ENCODE results near the gene CYP4B1. TPM values are rescaled to one million over a fixed set of nuclear protein-coding genes. Genes with fewer than 3 reads are reported as not detected.

CYP4B1 gene
- total RNA-seq, 2 experiments from 2014 or later, result not detected

DNA sequence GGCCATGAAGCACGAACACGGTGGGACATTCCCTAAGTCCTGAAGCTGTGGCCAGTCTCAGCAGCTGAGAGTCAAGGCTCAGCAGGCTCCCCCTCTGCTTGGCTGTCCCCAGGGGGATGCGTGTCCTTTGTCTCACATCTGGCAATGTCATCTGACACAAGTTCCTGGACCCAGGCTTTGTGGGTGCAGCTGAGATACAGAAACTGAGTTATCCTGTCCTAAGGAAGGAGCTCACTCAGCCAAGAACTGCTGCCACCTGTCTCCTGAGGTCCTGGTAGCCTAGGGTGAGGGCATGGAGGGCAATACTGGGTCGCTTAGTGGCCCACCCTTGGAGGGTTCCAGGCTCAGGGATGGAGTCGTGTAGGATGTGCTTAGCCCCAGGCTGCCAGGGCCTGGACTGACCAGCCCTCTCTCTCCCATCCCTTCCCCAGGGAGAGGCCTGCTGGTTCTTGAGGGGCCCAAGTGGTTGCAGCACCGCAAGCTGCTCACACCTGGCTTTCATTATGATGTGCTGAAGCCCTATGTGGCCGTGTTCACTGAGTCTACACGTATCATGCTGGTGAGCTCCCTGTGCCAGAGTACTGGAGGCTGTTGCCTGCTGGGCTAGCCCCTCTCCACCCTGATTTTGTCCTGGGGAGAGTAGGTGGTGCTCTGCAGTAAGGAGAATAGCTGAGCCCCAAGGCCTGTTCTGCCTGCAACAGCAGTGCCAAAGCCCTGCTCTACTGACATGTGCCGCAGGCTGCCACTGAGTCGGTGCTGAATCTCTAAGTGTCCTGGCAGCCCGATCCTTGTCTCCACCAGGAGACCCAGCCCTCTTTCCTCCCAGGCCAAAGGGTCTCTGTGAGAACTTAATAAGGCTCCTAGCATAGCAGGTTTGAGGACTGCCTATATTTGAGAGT is 13.5 kb downstream of the CYP4B1 start:
- TF ChIP-seq, protein P1, sequence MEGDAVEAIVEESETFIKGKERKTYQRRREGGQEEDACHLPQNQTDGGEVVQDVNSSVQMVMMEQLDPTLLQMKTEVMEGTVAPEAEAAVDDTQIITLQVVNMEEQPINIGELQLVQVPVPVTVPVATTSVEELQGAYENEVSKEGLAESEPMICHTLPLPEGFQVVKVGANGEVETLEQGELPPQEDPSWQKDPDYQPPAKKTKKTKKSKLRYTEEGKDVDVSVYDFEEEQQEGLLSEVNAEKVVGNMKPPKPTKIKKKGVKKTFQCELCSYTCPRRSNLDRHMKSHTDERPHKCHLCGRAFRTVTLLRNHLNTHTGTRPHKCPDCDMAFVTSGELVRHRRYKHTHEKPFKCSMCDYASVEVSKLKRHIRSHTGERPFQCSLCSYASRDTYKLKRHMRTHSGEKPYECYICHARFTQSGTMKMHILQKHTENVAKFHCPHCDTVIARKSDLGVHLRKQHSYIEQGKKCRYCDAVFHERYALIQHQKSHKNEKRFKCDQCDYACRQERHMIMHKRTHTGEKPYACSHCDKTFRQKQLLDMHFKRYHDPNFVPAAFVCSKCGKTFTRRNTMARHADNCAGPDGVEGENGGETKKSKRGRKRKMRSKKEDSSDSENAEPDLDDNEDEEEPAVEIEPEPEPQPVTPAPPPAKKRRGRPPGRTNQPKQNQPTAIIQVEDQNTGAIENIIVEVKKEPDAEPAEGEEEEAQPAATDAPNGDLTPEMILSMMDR (conservative IDR thresholded peaks at IDR 0.05; ENCODE audit: low read length), result no peak
- TF ChIP-seq EZH2phosphoT487 (IDR thresholded peaks at IDR 0.05; ENCODE audit: borderline replicate concordance, low read depth, low read length), result no peak
- Histone ChIP-seq H3K9me2 (ENCODE audit: insufficient read depth, low read length) (no peaks in the 10 kb centered on the region), H4K20me1 (ENCODE audit: insufficient read depth, low read length) (no peaks in the 10 kb centered on the region), H3K4me2 (ENCODE audit: low read length) (no peak overlapping the region), H3K4me3 (ENCODE audit: low read depth, low read length, poor library complexity, severe bottlenecking) (no peak overlapping the region), H3K4me1 (ENCODE audit: insufficient read depth, low read length, poor library complexity, severe bottlenecking) (no peaks in the 10 kb centered on the region), H2AFZ (ENCODE audit: low read length) (no peak overlapping the region), H3K9me3 (ENCODE audit: low read length) (no peaks in the 10 kb centered on the region), H3K27ac (ENCODE audit: low read depth, low read length, poor library complexity, severe bottlenecking) (no peak overlapping the region), H3K79me2 (ENCODE audit: insufficient read depth, low read depth, low read length) (no peaks in the 10 kb centered on the region), H3K36me3 (ENCODE audit: insufficient read depth, low read length) (no peaks in the 10 kb centered on the region)
- no TSS peak for BruUV-seq (replicated peaks)
- no peak for DNase-seq (ENCODE audit: low spot score)
- CTCF ChIA-PET (ENCODE audit: unreplicated experiment), result no interaction called here
- POLR2A ChIA-PET, result no interaction called here
- intact Hi-C loops (cut with micrococcal nuclease; ENCODE audit: unreplicated experiment), result no loop called here

DNA sequence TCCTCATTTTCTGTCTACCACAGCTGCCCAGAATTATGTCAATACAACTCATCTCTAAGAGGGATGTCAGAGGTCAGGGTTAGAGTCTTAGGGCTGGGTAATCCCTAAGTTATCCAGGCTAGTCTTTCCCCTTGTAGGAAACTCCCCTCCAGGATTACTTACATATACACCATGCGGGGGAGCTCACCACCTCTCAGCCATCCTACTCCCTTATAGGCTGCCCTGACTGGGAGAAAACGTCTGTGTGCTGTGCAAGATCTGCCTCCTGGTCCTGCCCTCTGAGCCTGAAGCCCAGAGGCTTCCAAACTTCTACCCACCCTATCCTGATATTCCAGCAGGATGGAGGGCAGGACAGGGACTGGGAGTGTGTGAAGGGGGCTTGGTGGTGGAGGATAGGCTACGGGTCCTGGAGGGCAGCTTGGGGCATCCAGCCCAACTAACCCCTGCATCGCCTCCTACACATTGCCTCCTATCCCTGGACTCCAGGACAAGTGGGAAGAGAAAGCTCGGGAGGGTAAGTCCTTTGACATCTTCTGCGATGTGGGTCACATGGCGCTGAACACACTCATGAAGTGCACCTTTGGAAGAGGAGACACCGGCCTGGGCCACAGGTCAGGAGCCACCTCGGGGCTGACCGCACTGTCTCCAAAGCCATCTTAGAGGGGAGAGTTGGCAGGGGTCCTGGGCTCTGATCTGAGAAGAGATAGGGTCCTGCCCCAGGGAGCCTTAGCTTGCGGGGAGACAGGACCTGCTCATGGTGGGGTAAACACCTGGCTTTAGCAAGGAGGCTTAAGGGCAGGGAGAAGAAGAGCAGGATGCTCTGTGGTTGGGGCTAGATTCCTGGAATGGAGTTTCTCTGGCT is 14.4 kb downstream of the CYP4B1 start:
- ChIA-PET POLR2A (no interaction called here), CTCF (ENCODE audit: unreplicated experiment) (no interaction called here)

More for the DNA sequence above, 14.4 kb downstream of the CYP4B1 start:
- no peak overlapping the region for H3K4me3 ChIP-seq (ENCODE audit: low read depth, low read length, poor library complexity, severe bottlenecking)
- H3K9me3 ChIP-seq (ENCODE audit: low read length), result no peaks in the 10 kb centered on the region
- H3K4me2 ChIP-seq (ENCODE audit: low read length), result no peak overlapping the region
- no peaks in the 10 kb centered on the region for H3K9me2 ChIP-seq (ENCODE audit: insufficient read depth, low read length)
- no peaks in the 10 kb centered on the region for H3K79me2 ChIP-seq (ENCODE audit: insufficient read depth, low read depth, low read length)
- H3K27ac ChIP-seq (ENCODE audit: low read depth, low read length, poor library complexity, severe bottlenecking), result no peak overlapping the region
- TF ChIP-seq, protein P1 (conservative IDR thresholded peaks at IDR 0.05; ENCODE audit: low read length), result no peak
- H3K36me3 ChIP-seq (ENCODE audit: insufficient read depth, low read length), result no peaks in the 10 kb centered on the region
- no peaks in the 10 kb centered on the region for H4K20me1 ChIP-seq (ENCODE audit: insufficient read depth, low read length)
- no peak for DNase-seq (ENCODE audit: low spot score)
- intact Hi-C loops (cut with micrococcal nuclease; ENCODE audit: unreplicated experiment), result no loop called here
- no TSS peak for BruUV-seq (replicated peaks)
- H2AFZ ChIP-seq (ENCODE audit: low read length), result no peak overlapping the region
- H3K4me1 ChIP-seq (ENCODE audit: insufficient read depth, low read length, poor library complexity, severe bottlenecking), result no peaks in the 10 kb centered on the region
